GM23338 (cell line): ENCODE measurements around the gene SRP14. TPM values are rescaled to one million over a fixed set of nuclear protein-coding genes. Genes with fewer than 3 reads are reported as not detected.
A peak's percentile ranks its signal among the peaks of the same experiment; 100 is the strongest.

Experiments used
- ATAC-seq: fragments of 200-7000 bp; cut with Tn5 transposase; 3 replicates; pipeline ENCODE4 v1.9.1; 2020
- DNase-seq: peaks from one replicate; pipeline ENCODE4 v3.0.0-alpha.2; 2015; ENCODE audit warnings: low spot score
- H2AFZ ChIP-seq: fragments of 200-600 bp; sonication (generic); 2 replicates; pipeline ENCODE4 v1.8.0; 2016; ENCODE audit warnings: antibody characterized with exemption, mild to moderate bottlenecking, moderate library complexity
- H3F3A ChIP-seq: fragments of 200-600 bp; sonication (generic); replicated peaks from 2 replicates; pipeline ENCODE4 v1.8.0; 2017; ENCODE audit warnings: antibody characterized with exemption, mixed run types, low read depth
- H3K27ac ChIP-seq: fragments of 200-600 bp; sonication (generic); 2 replicates; pipeline ENCODE4 v1.6.1; 2016; ENCODE audit warnings: low read depth
- H3K27me3 ChIP-seq: fragments of 200-600 bp; sonication (generic); 2 replicates; pipeline ENCODE4 v1.8.0; 2016; ENCODE audit warnings: mild to moderate bottlenecking, mixed run types, moderate library complexity; ENCODE audit not compliant: insufficient read depth
- H3K36me3 ChIP-seq: fragments of 200-600 bp; sonication (generic); 2 replicates; pipeline ENCODE4 v1.8.0; 2016; ENCODE audit warnings: mild to moderate bottlenecking; ENCODE audit not compliant: insufficient read depth
- H3K4me1 ChIP-seq: fragments of 200-600 bp; sonication (generic); 2 replicates; pipeline ENCODE4 v1.8.0; 2016; ENCODE audit warnings: mild to moderate bottlenecking, moderate library complexity; ENCODE audit not compliant: insufficient read depth
- H3K4me2 ChIP-seq: fragments of 200-600 bp; sonication (generic); 2 replicates; pipeline ENCODE4 v1.7.1; 2017; ENCODE audit warnings: mixed run types
- H3K4me3 ChIP-seq: fragments of 200-600 bp; sonication (generic); 2 replicates; pipeline ENCODE4 v1.6.1; 2016; ENCODE audit warnings: mixed run types
- H3K79me2 ChIP-seq: fragments of 200-600 bp; sonication (generic); replicated peaks from 2 replicates; pipeline ENCODE4 v1.8.0; 2017; ENCODE audit warnings: mild to moderate bottlenecking; ENCODE audit not compliant: insufficient read depth
- H3K9me2 ChIP-seq: fragments of 200-600 bp; sonication (generic); 2 replicates; pipeline ENCODE4 v1.8.0; 2017; ENCODE audit not compliant: insufficient read depth
- H4K20me1 ChIP-seq: fragments of 200-600 bp; sonication (generic); replicated peaks from 2 replicates; pipeline ENCODE4 v1.8.0; 2017; ENCODE audit warnings: mild to moderate bottlenecking; ENCODE audit not compliant: insufficient read depth
- H3K27ac Mint-ChIP-seq: 2 replicates; pipeline ENCODE4 v1.8.0; 2020; ENCODE audit warnings: inconsistent platforms, mild to moderate bottlenecking, moderate library complexity, mixed read lengths
- H3K27me3 Mint-ChIP-seq: 3 replicates; pipeline ENCODE4 v1.8.0; 2022; ENCODE audit warnings: low read depth, mild to moderate bottlenecking, moderate library complexity, mixed read lengths, inconsistent platforms; ENCODE audit not compliant: insufficient read depth, poor library complexity
- H3K36me3 Mint-ChIP-seq: 3 replicates; pipeline ENCODE4 v1.8.0; 2021; ENCODE audit warnings: low read depth, mild to moderate bottlenecking, inconsistent platforms, moderate library complexity, mixed read lengths
- H3K4me1 Mint-ChIP-seq: 3 replicates; pipeline ENCODE4 v1.8.0; 2020; ENCODE audit warnings: mild to moderate bottlenecking, inconsistent platforms, mixed read lengths
- H3K4me3 Mint-ChIP-seq: 3 replicates; pipeline ENCODE4 v1.8.0; 2021; ENCODE audit warnings: moderate library complexity, mild to moderate bottlenecking, inconsistent platforms, mixed read lengths
- H3K9me3 Mint-ChIP-seq: 3 replicates; pipeline ENCODE4 v1.8.0; 2020; ENCODE audit warnings: moderate library complexity, mild to moderate bottlenecking, inconsistent platforms, mixed read lengths
- CTCF ChIP-seq, 2 experiments: fragments of 200-600 bp in 1 of 2; sonication (generic) in 1 of 2; conservative IDR thresholded peaks; 2 replicates each; pipeline versions ENCODE4 v1.5.1 to v1.6.1; 2016 to 2017; ENCODE audit warnings: antibody characterized with exemption in 2 of 2, low read depth in 2 of 2, mild to moderate bottlenecking in 2 of 2, moderate library complexity in 1 of 2
- EZH2 ChIP-seq: fragments of 200-600 bp; sonication (generic); IDR thresholded peaks from one replicate; pipeline ENCODE4 v1.8.0; 2017; ENCODE audit warnings: antibody characterized with exemption, mild to moderate bottlenecking, low read depth; ENCODE audit not compliant: unreplicated experiment
- EZH2phosphoT487 ChIP-seq: fragments of 200-600 bp; sonication (generic); IDR thresholded peaks from one replicate; pipeline ENCODE4 v1.8.1; 2018; ENCODE audit warnings: antibody characterized with exemption; ENCODE audit not compliant: unreplicated experiment
- JUNB ChIP-seq: IDR thresholded peaks from one replicate; pipeline ENCODE4 v1.6.1; 2016; ENCODE audit warnings: antibody characterized with exemption; ENCODE audit not compliant: unreplicated experiment
- NANOG ChIP-seq: IDR thresholded peaks from 2 replicates; pipeline ENCODE4 v1.6.1; 2016; ENCODE audit warnings: antibody characterized with exemption, borderline replicate concordance
- POLR2AphosphoS5 ChIP-seq: IDR thresholded peaks from 2 replicates; pipeline ENCODE4 v1.6.1; 2016; ENCODE audit warnings: antibody characterized with exemption, low read depth
- REST ChIP-seq: IDR thresholded peaks from one replicate; pipeline ENCODE4 v1.6.1; 2018; ENCODE audit warnings: antibody characterized with exemption; ENCODE audit not compliant: unreplicated experiment
- STAT1 ChIP-seq: IDR thresholded peaks from one replicate; pipeline ENCODE4 v1.6.1; 2016; ENCODE audit warnings: antibody characterized with exemption; ENCODE audit not compliant: unreplicated experiment
- ZNF331 ChIP-seq: fragments of 250-450 bp; sonication (Bioruptor Pico); IDR thresholded peaks from 2 replicates; pipeline ENCODE4 v1.5.0; 2020; ENCODE audit warnings: low read depth, mild to moderate bottlenecking, moderate library complexity
- polyA plus RNA-seq: library from polyadenylated mRNA; unstranded; fragments of >200 nt; fragmentation: Nextera tagmentation; extraction: Ambion mirVana; gene quantifications from 2 replicates; pipeline ENCODE4 v1.2.1, GENCODE V29; 2016
- total RNA-seq: library from RNA; depleted of rRNA; stranded (reverse); fragments of >200 nt; shearing (Covaris generic); gene quantifications from 2 replicates; pipeline ENCODE4 v1.2.3, GENCODE V29; 2014
- TF ChIP-seq, protein P1 (sequence below): fragments of 250-450 bp; sonication (Bioruptor Pico); IDR thresholded peaks from 2 replicates; pipeline ENCODE4 v1.5.0; 2020; ENCODE audit warnings: mild to moderate bottlenecking, moderate library complexity
- TF ChIP-seq, protein P2 (sequence below): IDR thresholded peaks from 2 replicates; pipeline ENCODE4 v1.6.1; 2016; ENCODE audit warnings: antibody characterized with exemption

Gene SRP14
- total and polyA plus RNA-seq, 2 experiments from 2014 or later, result 249 to 1,412 TPM

DNA sequence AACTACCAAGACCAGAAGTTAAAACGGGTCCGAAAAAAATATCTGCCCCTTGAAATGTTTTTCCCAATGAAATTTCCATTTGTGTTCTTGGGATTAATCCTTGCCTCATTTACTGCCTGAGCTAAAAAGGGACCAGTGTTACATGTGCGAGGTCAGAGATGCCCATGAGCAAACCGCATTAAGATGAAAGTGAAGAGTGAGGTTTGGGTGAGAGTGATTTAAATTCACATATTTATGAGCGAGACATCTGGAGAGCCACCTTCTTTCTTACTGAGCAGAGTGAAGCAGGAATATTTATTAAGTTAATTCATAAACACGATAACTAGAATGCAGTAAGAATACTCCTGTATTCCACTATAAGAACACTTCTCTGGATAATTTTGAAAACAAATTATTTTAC lies 41.3 kb downstream of the SRP14 start (continued):
- TF ChIP-seq, protein P1, sequence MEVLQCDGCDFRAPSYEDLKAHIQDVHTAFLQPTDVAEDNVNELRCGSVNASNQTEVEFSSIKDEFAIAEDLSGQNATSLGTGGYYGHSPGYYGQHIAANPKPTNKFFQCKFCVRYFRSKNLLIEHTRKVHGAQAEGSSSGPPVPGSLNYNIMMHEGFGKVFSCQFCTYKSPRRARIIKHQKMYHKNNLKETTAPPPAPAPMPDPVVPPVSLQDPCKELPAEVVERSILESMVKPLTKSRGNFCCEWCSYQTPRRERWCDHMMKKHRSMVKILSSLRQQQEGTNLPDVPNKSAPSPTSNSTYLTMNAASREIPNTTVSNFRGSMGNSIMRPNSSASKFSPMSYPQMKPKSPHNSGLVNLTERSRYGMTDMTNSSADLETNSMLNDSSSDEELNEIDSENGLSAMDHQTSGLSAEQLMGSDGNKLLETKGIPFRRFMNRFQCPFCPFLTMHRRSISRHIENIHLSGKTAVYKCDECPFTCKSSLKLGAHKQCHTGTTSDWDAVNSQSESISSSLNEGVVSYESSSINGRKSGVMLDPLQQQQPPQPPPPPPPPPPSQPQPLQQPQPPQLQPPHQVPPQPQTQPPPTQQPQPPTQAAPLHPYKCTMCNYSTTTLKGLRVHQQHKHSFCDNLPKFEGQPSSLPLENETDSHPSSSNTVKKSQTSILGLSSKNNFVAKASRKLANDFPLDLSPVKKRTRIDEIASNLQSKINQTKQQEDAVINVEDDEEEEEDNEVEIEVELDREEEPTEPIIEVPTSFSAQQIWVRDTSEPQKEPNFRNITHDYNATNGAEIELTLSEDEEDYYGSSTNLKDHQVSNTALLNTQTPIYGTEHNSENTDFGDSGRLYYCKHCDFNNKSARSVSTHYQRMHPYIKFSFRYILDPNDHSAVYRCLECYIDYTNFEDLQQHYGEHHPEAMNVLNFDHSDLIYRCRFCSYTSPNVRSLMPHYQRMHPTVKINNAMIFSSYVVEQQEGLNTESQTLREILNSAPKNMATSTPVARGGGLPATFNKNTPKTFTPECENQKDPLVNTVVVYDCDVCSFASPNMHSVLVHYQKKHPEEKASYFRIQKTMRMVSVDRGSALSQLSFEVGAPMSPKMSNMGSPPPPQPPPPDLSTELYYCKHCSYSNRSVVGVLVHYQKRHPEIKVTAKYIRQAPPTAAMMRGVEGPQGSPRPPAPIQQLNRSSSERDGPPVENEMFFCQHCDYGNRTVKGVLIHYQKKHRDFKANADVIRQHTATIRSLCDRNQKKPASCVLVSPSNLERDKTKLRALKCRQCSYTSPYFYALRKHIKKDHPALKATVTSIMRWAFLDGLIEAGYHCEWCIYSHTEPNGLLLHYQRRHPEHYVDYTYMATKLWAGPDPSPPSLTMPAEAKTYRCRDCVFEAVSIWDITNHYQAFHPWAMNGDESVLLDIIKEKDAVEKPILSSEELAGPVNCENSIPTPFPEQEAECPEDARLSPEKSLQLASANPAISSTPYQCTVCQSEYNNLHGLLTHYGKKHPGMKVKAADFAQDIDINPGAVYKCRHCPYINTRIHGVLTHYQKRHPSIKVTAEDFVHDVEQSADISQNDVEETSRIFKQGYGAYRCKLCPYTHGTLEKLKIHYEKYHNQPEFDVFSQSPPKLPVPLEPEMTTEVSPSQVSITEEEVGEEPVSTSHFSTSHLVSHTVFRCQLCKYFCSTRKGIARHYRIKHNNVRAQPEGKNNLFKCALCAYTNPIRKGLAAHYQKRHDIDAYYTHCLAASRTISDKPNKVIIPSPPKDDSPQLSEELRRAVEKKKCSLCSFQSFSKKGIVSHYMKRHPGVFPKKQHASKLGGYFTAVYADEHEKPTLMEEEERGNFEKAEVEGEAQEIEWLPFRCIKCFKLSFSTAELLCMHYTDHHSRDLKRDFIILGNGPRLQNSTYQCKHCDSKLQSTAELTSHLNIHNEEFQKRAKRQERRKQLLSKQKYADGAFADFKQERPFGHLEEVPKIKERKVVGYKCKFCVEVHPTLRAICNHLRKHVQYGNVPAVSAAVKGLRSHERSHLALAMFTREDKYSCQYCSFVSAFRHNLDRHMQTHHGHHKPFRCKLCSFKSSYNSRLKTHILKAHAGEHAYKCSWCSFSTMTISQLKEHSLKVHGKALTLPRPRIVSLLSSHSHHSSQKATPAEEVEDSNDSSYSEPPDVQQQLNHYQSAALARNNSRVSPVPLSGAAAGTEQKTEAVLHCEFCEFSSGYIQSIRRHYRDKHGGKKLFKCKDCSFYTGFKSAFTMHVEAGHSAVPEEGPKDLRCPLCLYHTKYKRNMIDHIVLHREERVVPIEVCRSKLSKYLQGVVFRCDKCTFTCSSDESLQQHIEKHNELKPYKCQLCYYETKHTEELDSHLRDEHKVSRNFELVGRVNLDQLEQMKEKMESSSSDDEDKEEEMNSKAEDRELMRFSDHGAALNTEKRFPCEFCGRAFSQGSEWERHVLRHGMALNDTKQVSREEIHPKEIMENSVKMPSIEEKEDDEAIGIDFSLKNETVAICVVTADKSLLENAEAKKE (CRISPR knock-in tag), result no peak

- Mint-ChIP-seq H3K27me3 (no peaks in the 10 kb centered on the region), H3K9me3 (no peaks in the 10 kb centered on the region), H3K4me1 (no peaks in the 10 kb centered on the region), H3K4me3 (no peak overlapping the region), H3K36me3 (peaks cover 69% of the 10 kb centered on the region), H3K27ac (no peak overlapping the region)
- H3K4me3 ChIP-seq, result no peak overlapping the region
- peaks cover 10% of the 10 kb centered on the region for H3F3A ChIP-seq
- no peak overlapping the region for H3K4me2 ChIP-seq
- H3K79me2 ChIP-seq, result no peaks in the 10 kb centered on the region
- 0 out of 2 replicates have a peak, but pooled peaks cover 2% of the 10 kb centered on the region for H4K20me1 ChIP-seq
- no peak for DNase-seq
- no peaks in the 10 kb centered on the region for H3K27me3 ChIP-seq
- H3K27ac ChIP-seq, result 0 out of 2 replicates have a peak overlapping the region, but pooled peaks have one; percentile 5
- no peaks in the 10 kb centered on the region for H3K9me2 ChIP-seq
- H3K36me3 ChIP-seq, result peaks cover 58% of the 10 kb centered on the region
- no peak overlapping the region for H2AFZ ChIP-seq
- no peak for ATAC-seq
- H3K4me1 ChIP-seq, result no peaks in the 10 kb centered on the region
- TF ChIP-seq, protein P2, sequence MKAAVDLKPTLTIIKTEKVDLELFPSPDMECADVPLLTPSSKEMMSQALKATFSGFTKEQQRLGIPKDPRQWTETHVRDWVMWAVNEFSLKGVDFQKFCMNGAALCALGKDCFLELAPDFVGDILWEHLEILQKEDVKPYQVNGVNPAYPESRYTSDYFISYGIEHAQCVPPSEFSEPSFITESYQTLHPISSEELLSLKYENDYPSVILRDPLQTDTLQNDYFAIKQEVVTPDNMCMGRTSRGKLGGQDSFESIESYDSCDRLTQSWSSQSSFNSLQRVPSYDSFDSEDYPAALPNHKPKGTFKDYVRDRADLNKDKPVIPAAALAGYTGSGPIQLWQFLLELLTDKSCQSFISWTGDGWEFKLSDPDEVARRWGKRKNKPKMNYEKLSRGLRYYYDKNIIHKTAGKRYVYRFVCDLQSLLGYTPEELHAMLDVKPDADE, result no peak
- no peak for TF ChIP-seq STAT1
- no peak for TF ChIP-seq EZH2
- TF ChIP-seq EZH2phosphoT487, result no peak
- TF ChIP-seq NANOG, result no peak
- no peak for TF ChIP-seq CTCF (conservative IDR thresholded peaks at IDR 0.05; ENCODE audit: low read depth in 2 of 2)
- no peak for TF ChIP-seq POLR2AphosphoS5
- no peak for TF ChIP-seq ZNF331
- no peak for TF ChIP-seq REST
- no peak for TF ChIP-seq JUNB
Measured at GRCh38 chr15:39997031-39997430, 42.0 kb downstream of the SRP14 start.
